Kidney (tissue), 14 donors: ENCODE data around the gene HMBS. TPM values are rescaled to one million over a fixed set of nuclear protein-coding genes. Genes with fewer than 3 reads are reported as not detected.

Experiments used
- DNase-seq, 5 donors: peaks; one replicate each; pipeline ENCODE4 v3.0.0-alpha.2; 2013 to 2020
- FAIRE-seq: peaks from 2 replicates; lab custom pipeline; 2012; peaks lifted over from hg19 to GRCh38; lab: Jason Lieb, UNC
- H3K27ac ChIP-seq, 2 donors: one replicate each; pipeline ENCODE4 v1.7.0; 2013; ENCODE audit warnings: low read depth in 2 of 2, low read length in 2 of 2, inconsistent platforms in 1 of 2
- H3K27me3 ChIP-seq: one replicate; pipeline ENCODE4 v1.7.1; 2013; ENCODE audit warnings: low read length, inconsistent platforms; ENCODE audit not compliant: control insufficient read depth, insufficient read depth
- H3K36me3 ChIP-seq, 3 donors: one replicate each; pipeline versions ENCODE4 v1.7.0 to v1.7.1; 2013; ENCODE audit warnings: low read length in 3 of 3, control low read depth in 1 of 3, inconsistent platforms in 1 of 3; ENCODE audit not compliant: insufficient read depth in 3 of 3, control insufficient read depth in 2 of 3
- H3K4me1 ChIP-seq, 3 donors: one replicate each; pipeline versions ENCODE4 v1.7.0 to v1.7.1; 2013; ENCODE audit warnings: low read length in 3 of 3, inconsistent platforms in 1 of 3, low read depth in 1 of 3; ENCODE audit not compliant: control insufficient read depth in 2 of 3, insufficient read depth in 2 of 3
- H3K4me3 ChIP-seq, 3 donors: one replicate each; pipeline versions ENCODE4 v1.7.0 to v1.8.1; 2013; ENCODE audit warnings: low read length in 3 of 3, control low read depth in 1 of 3, inconsistent platforms in 1 of 3
- H3K9ac ChIP-seq, 3 donors: one replicate each; pipeline versions ENCODE4 v1.7.0 to v1.7.1; 2013; ENCODE audit warnings: low read length in 3 of 3, control low read depth in 1 of 3, inconsistent platforms in 1 of 3
- H3K9me3 ChIP-seq, 3 donors: one replicate each; pipeline versions ENCODE4 v1.7.0 to v1.7.1; 2013; ENCODE audit warnings: low read length in 3 of 3, control low read depth in 1 of 3, inconsistent platforms in 1 of 3; ENCODE audit not compliant: control insufficient read depth in 2 of 3, insufficient read depth in 1 of 3
- CTCF ChIP-seq: IDR thresholded peaks from 3 replicates; pipeline ENCODE4 v1.5.1; 2012; ENCODE audit warnings: mild to moderate bottlenecking, moderate library complexity, borderline replicate concordance; ENCODE audit not compliant: insufficient read depth; ENCODE audit errors: extremely low read depth
- intact Hi-C: fragments of 100-400 bp; cut with DNase I; formaldehyde crosslinking; loops from one replicate; pipeline ENCODE4 v1.11.1; 2022
- polyA plus RNA-seq: library from polyadenylated mRNA; stranded (reverse); fragments of 350-450 nt; fragmentation: Illumina TruSeq; extraction: RNeasy Lipid Tissue Mini Kit (QIAGEN cat#74804); gene quantifications from one replicate; pipeline ENCODE4 v1.2.3, GENCODE V29; 2014; ENCODE audit warnings: low read depth, low replicate concordance; ENCODE audit not compliant: insufficient read depth
- total RNA-seq: library from RNA; stranded (reverse); fragmentation: NEBNext Ultra II Directional; extraction: Animal tissue kit (Norgen Biotek cat#: 25700); gene quantifications from one replicate; pipeline ENCODE4 v1.2.1, GENCODE V29; 2021
- donor health status: control.
- donor health status: control.
- donor health status: control.
- donor health status: control.
- donor health status: control.
- donor health status: DM: yes; HTN: yes; CAD: no.
- donor health status: Normal renal cell carcinoma (clear cell type).

HMBS gene
- total and polyA plus RNA-seq, 2 donors from 2014 or later: 16.7 to 32.3 TPM

GRCh38 chr11:119088406-119088805 is 3.7 kb downstream of the HMBS start:
- H3K4me3 ChIP-seq: no peak overlapping the region
- H3K27ac ChIP-seq: no peak overlapping the region
- DNase-seq (no peak), FAIRE-seq (no peak)
- no peak for TF ChIP-seq CTCF
- peaks cover under 1 to 19% (median 3%) of the 10 kb centered on the region in 3 donors for H3K4me1 ChIP-seq
- H3K9me3 ChIP-seq: no peaks in the 10 kb centered on the region
- peaks cover 0 to 10% (median 2%) of the 10 kb centered on the region in 3 donors for H3K36me3 ChIP-seq
- H3K9ac ChIP-seq: no peak overlapping the region
- no peaks in the 10 kb centered on the region for H3K27me3 ChIP-seq
- intact Hi-C loops: no loop called here

- Histone ChIP-seq H3K27ac (no peak overlapping the region), H3K36me3 (peaks cover 0 to 10% (median 2%) of the 10 kb centered on the region in 3 donors), H3K4me1 (peaks cover 2 to 21% (median 3%) of the 10 kb centered on the region in 3 donors), H3K4me3 (no peak overlapping the region), H3K27me3 (no peaks in the 10 kb centered on the region), H3K9me3 (no peaks in the 10 kb centered on the region), H3K9ac (no peak overlapping the region)
- intact Hi-C loops: no loop called here
- no peak for TF ChIP-seq CTCF
- DNase-seq (no peak), FAIRE-seq (no peak)
These were observed 4.6 kb downstream of the HMBS start for GRCh38 chr11:119089319-119089718.

GRCh38 chr11:119091178-119091577 is 6.5 kb downstream of the HMBS start:
- FAIRE-seq: no peak
- TF ChIP-seq CTCF: no peak
- Histone ChIP-seq H3K4me1 (peaks cover 0 to 10% (median 3%) of the 10 kb centered on the region in 3 donors), H3K4me3 (no peak overlapping the region), H3K9ac (no peak overlapping the region), H3K27me3 (no peaks in the 10 kb centered on the region), H3K27ac (no peak overlapping the region), H3K9me3 (no peaks in the 10 kb centered on the region), H3K36me3 (peaks cover 0 to 10% (median 2%) of the 10 kb centered on the region in 3 donors)
- intact Hi-C loops: no loop called here
- no peak for DNase-seq
